NCI-H187 treated with DMSO at 0.1 percent for 48 hours (cell line): ENCODE measurements around the gene WNK2.
"Not testable (repeated sequence)": the region's sequence is repeated elsewhere in the genome, so short reads cannot be mapped to it uniquely, and the experiment has no call there.

ENCODE experiments used
- DNase-seq: peaks from one replicate; lab custom pipeline; 2025; lab: John Stamatoyannopoulos, UW

Gene WNK2

DNA sequence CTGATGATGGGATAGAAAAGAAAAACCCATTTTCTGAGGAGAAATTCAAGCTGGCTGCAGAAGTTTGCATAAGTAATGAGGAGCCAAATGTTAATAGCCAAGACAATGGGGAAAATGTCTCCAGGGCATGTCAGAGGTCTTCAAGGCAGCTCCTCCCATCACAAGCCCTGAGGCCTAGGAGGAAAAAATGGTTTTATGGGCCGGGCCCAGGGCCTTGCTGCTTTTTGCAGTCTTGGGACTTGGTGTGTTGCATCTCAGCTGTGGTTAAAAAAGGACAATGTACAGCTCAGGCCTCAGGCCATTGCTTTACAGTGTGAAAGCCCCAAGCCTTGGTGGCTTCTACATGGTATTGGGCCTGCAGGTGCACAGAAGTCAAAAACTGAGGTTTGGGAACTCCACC is 154.3 kb downstream of the WNK2 start:
- not testable (repeated sequence) for DNase-seq

DNA sequence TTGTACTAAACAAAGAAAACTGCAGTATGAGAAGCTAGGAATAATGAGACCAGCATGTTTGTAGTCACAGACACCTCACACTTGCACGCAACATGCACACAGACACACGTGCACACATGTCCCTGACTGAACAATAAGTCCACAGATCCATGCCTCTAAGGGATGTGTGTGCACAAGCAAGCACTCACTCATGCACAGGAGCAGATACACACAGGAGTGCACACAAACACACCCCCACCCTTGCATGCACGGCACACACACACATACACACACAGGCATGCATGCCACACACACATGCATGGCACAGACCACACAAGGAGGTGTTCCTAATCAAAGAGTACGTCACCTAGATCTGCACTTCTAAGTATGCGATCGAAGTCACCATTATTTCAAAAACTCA is 156.2 kb downstream of the WNK2 start:
- DNase-seq = no peak

DNA sequence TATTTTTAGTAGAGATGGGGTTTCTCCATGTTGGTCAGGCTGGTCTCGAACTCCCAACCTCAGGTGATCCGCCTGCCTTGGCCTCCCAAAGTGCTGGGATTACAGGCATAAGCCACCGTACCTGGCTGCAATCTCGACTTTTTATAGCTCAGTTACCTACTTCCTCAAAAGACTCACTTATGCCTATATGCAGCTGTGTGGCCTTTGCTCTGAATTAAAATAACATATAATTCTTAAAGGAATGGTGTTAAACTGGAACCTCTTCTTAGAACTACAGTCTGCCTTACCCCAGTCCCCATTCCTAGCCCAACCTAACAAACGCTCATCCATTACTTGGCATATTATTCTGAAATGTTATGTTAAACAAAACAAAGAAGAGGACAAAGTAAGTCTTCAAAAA is 157.9 kb downstream of the WNK2 start:
- DNase-seq = not testable (repeated sequence)

DNA sequence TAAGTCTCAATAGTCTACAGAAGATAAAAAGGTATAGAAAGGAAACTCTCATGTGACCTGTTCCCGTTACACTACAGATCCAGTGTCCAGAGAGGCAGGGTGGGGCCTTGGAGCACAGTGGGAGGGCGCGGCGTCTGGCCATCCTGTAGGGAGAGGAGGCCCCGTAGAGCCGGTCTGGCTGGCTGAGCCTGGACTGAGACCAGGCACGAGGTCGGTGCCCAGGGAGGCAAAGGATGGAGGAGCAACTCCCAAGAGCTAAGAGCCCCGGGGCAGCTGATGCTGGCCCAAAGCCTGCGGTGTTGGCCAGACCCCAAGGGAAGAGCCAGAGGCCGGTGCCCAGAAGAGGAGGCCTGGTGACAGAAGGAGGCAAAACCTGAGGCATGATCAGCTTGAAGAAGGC is 158.5 kb downstream of the WNK2 start:
- DNase-seq = not testable (repeated sequence)

DNA sequence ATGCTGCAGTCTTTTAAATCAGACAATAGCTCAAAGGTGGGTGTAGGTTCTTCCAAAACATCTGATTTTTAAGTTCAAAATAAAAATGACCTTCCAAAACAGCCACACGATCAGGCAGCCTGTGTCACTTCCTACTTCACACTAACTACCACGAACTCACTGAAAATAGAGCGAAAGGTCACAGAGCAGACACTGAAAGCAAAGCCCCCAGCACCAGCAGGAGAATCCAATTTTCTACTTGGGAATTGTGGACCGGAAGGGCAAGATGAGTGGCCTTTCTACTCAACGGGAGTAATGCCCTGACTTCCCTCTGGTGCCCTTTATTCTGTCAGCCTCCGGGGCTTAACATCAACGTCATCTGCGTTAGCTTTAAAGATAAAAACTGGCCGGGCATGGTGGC is 159.7 kb downstream of the WNK2 start:
- no peak for DNase-seq

DNA sequence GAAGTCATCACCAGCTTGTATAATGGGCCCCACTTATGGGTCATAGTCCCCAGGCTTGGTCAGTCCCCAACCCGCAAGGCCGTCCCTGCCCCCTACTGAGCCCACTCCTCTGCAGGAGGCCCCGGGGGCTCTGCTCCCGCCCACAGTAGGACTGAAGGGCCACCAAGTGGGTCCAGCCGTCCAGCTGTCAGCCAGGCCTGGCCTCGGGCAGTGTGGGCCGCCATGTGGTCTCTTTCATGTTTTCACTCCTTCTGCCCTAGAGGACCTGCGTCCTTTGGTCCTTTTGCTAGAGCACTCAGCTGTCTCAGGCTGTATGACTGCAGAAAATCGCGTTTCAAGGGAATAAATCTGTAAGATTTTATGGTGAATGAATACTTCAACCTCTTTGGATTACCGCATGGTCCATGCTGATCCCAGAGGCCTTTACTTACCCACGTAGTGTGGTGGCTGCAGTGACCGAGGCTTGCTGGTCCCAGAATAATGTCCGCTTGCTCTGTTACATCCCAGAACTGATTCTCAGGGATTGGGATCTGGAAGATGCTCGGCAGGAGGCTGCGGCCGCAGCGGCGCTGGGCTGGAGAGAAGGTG is 161.8 kb downstream of the WNK2 start:
- DNase-seq = no peak

DNA sequence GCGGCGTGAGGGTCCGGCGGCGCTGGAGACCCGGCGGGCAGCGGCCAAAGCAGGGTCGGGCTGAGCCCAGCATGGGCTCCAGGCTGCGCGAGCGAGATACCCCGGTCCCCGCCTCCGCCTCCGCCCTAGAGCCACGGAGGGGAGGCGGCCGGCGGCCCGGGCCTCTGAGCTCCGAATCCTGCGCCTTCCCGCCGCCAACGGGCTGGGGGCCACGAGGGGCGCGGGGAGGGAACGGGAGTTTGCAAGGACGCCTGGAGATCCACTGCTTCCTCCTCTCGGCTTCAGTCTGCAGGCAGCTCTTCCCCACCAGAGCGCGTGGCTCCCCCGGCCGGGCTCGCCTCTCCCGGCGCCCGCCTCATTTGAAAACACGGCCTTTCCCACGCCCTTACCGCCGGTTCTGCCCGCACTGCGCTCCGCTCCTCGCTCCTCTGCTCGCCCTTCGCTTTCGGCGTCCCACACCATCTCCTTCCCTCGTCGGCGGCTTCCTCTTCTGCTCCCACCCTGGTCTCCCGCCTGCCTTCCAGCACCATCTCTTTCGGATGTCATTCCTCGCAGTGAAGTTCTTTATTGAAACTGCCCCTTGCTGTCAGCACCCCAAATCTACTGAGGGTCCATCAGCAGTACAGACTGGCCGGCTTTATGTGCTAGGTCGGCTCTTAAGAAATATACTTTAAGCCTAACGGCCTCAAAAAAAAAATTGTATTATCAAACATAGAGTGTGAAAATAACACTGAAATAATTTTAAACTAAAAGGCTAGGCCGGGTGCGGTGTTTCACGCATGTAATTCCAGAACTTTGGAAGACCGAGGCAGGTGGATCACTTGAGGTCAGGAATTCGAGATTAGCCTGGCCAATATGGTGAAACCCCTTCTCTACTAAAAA is 162.5 kb downstream of the WNK2 start:
- DNase-seq = no peak

DNA sequence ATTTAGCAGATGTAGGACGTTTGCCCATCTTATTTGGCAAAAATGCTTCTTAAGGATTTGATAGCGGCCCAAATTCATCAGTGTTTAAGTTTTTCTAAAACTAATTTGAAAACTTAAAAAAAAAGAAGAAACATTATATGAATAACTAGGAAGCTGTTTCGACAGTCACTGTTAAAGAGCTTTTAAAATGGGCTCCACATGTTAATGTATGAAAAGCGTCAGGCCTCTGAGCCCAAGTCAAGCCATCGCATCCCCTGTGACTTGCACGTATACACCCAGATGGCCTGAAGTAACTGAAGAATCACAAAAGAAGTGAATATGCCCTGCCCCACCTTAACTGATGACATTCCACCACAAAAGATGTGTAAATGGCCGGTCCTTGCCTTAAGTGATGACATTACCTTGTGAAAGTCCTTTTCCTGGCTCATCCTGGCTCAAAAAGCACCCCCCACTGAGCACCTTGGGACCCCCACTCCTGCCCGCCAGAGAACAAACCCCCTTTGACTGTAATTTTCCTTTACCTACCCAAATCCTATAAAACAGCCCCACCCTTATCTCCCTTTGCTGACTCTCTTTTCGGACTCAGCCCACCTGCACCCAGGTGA is 163.5 kb downstream of the WNK2 start:
- not testable (repeated sequence) for DNase-seq

DNA sequence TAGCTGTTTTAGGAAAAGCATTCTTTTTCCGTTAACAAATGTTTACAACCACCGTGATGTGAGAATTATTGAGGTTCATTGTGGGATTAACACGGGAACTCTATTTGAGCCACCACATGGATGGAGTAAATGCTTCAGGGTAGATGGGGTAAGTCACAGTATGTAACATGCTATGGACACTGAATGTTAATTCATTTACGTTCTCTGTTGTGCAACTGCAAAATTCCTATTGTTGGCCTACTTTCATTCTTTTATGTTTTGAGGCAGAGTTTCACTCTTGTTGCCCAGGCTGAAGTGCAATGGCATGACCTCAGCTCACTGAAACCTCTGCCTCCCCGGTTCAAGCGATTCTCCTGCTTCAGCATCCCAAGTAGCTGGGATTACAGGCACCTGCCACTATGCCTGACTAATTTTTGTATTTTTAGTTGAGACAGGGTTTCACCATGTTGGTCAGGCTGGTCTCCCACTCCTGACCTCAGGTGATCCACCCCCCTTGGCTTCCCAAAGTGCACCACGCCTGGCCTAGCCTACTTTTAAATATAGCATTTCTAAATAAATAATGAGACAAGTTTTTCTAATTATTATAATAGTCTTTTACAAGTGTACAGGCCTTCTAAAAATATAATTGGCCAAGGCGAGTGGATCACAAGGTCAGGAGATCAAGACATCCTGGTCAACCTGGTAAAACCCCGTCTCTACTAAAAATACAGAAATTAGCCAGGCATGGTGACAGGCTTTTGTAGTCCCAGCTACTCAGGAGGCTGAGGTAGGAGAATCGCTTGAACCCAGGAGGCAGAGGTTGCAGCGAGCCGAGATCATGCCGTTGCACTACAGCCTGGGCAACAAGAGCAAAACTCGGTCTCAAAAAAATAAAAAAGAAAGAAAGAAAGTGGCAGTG is 169.7 kb downstream of the WNK2 start:
- DNase-seq = not testable (repeated sequence)

DNA sequence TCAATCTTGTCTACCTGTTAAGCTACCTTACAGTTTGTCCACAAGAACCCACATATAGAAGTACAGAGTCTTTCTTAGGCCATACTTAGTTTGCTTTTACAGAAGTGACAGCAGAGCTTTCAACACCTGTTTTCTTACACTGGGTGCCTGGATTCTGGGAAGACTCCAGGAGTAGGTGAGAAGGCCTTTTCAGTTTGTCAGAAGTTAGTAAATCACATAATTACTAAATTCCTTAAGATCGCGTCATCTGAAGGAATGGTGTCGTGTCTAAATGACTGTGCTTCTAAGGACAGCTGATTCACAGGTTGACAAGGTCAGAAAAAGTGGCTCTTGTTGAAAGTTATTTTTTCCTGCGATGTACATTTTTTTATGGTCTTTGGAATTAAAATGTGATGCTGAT is 170.5 kb downstream of the WNK2 start:
- no peak for DNase-seq

DNA sequence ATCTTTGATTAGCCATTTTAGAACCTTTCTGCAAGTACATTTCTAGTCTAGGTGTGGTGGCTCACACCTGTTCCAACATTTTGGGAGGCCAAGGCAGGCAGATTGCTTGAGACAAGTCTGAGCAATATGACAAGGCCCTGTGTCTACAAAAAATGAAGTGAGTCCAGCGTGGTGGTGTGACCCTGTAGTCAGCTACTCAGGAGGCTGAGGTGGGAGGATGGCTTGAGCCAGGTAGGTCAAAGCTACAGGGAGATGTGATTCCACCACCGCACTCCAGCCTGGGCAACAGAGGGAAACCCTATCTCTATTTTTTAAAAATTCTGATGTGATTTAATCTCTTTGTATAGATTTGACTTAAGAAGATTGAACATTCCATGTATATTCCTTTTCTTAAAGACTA is 171.9 kb downstream of the WNK2 start:
- no peak for DNase-seq

DNA sequence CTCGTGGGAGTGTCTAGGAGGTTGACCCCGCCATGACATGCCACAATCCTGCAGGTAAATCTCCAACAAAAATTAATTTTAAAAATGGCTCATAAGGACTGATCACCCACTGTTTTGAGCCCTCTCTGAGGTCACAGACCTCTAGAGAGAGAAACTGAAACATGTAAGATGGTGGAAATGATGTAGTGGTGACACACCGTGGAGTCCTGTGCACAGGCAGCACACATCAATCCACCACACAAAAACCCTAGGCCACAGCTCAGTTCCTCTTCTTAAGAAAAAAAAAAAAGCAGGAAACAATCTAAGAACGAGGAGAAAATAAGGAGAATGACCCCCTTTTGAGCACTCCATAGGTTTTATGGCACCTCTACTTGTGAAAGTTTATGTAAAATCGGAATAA is 173.7 kb downstream of the WNK2 start:
- DNase-seq = no peak

DNA sequence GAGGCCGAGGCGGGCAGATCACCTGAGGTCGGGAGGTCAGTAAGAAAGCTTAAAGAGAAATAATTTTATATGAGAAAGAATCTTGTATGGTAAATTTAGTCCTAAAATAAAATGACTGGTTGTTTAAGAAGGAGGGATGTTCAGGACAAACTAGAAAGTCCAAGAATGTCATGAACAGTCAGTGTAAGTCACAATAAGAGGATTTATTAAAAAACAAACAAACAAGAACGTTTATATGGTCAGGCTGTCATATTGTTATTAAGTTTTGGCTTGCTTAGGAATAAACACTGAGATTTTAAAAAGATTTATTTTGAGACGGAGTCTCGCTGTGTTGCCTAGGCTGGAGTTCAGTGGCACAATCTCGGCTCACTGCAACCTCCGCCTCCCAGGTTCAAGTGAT is 176.0 kb downstream of the WNK2 start:
- DNase-seq = not testable (repeated sequence)

DNA sequence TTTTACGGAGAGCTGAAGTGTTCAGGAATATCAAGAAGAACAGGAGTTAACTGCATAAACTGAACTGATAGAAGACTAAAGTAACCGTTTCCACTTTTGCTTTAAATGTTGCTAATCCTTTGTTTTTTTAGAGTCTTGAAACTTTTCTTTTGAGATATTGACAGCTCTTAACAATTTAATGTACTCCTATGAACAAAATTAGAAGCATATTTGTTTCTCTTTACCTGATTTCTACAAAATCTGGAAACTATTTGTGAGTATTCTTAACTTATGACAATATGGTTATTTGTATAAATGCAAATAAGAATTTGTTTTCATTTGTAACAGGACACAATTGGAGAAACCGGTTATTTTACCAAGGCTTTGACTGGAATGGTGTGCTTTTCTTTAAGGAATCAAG is 178.1 kb downstream of the WNK2 start:
- no peak for DNase-seq

DNA sequence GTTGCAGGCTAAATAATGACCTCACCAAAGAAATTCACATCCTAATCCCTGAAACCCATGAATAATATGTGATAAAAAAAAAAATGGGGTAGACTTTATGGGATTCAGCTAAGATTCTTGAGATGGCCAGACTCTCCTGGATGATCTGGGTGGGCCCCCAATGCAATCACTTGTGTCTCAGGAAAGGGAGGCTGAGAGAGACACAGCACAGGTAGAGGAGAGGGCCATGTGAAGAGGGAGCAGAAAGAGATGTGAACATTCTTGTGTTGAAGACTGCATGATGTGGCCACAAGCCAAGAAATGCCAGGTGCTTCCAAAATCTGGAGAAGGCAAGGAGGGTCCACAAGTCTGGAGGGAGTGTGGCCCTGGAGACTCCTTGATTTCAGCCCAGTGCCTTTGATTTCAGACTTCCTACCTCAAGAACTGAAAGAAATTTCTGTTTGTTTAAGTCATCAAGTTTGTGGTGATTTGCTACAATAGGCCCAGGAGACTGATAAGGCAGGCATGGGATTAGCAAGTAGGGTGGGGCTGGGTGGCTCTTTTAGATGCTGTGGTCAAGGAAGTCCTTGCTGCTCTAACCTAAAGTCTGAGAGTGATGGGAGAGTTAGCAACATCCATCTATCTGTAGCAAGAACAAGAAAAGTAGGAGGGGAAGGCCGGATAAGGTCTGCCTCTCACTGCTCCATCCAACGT is 180.9 kb downstream of the WNK2 start:
- DNase-seq = no peak

DNA sequence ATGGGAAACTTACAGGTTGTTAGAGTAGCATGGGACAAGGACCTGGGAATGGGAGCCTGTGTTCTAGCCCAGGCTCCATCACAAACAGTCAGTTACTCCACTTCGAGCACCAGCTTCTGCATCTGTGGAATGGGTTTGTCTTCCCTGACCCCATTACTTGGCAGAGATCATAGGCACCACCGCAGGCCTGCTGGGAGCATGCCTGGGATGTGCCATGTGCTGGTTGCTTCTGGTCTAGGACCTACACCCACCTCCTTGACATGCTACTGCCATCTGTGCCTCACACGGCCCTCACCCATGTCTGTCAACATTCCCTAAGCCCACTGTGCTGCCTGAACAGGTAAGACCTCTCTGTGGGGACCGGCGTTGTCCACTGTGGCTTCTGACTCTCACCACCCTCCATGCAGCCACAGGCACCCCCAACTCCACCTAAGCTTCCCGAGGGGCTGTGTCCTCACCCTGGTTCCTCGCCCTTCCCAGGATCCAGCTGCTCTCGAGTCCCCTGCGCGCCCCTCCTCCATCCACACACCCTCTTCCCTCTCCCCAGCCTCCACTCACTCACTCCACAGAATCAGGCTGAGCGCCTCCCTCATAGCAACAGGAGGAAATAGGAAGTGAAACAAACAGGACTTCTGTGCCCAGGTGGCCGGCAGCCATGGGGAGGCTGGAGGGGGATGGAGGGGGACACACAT is 181.6 kb downstream of the WNK2 start:
- DNase-seq = no peak

DNA sequence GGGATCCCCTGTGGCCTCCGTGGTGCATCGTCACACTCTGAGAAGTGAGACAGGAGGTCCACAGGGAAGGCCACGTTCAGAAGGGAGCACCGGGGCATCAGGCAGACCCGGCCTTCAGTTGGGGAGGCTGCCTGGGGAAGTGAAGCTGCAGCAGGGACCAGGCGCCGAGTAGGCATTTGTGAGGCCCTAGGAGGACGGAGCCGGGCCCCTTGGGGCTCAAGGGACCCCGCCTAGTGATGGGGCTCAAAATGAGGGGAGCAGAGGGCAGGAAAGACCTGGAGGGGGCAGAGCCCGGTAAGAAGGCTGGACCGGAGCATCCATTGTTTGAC is 182.1 kb downstream of the WNK2 start:
- no peak for DNase-seq

DNA sequence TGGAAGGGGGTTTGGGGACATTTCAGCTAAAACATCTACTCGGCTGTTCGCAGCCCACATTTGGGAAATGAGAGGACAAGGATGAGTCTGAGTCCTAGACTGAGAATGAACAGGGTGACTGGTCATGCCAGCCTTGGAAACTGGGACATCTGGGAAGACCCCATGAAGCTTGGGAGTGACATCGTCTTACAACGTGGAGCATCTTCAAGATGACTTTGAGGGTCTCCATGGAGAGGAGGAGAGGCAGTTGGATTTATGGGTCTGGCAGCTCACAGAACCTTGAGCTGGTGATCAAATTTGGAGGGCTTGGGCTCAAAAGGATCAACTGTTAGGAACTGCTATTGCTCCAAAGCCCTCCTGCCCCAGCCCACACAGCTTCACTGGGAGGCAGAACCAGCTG is 182.5 kb downstream of the WNK2 start:
- DNase-seq = not testable (repeated sequence)

DNA sequence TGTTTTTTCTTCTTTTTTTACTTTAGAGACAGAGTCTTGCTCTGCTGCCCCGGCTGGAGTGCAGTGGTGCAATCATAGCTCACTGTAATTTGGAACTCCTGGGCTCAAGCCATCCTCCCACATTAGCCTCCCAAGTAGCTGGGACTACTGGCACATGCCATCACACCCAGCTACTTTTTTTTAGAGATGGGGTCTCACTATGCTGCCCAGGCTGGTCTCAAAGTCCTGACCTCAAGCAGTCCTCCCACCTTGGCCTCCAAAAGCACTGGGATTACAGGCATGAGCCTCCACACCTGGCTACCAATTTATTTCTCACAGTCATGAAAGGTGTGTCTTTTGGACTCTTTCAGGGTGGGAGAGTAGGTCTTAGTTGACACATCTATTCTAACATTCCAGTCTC is 184.5 kb downstream of the WNK2 start:
- DNase-seq = no peak

DNA sequence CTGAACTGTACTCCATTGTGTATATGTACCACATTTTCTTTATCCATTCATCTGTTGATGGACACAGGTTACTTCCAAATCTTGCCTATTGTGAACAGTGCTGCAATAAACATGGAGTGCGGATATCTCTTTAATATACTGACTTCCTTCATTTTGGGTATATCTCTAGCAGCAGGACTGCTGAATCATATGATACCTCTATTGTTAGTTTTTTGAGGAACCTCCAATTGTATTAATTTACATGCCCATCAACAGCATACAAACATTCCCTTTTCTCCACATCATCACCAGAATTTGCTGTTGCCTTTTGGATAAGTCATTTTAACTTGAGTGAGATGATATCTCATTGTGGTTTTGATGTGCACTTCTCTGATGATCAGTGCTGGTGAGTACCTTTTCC is 185.7 kb downstream of the WNK2 start:
- no peak for DNase-seq
